HG02759 (cell line): ENCODE results near the gene CDK18.

Experiments
- ATAC-seq: cut with Tn5 transposase; IDR thresholded peaks from one replicate; pipeline ENCODE4 v1.9.1; 2021; ENCODE audit warnings: mild to moderate bottlenecking, moderate library complexity; ENCODE audit not compliant: unreplicated experiment

CDK18 gene

GRCh38 chr1:205535096-205535495 is 30.6 kb downstream of the CDK18 start:
- ATAC-seq = no peak

- no peak for ATAC-seq
Observed at GRCh38 chr1:205535866-205536758, 31.6 kb downstream of the CDK18 start.

GRCh38 chr1:205536759-205537361 is 32.4 kb downstream of the CDK18 start:
- ATAC-seq = peak; percentile 39

GRCh38 chr1:205537386-205538018 is 33.0 kb downstream of the CDK18 start:
- no peak for ATAC-seq

- ATAC-seq = no peak
Observed at GRCh38 chr1:205538235-205538840, 33.9 kb downstream of the CDK18 start.

GRCh38 chr1:205541161-205541886 is 36.9 kb downstream of the CDK18 start:
- ATAC-seq = no peak

DNA sequence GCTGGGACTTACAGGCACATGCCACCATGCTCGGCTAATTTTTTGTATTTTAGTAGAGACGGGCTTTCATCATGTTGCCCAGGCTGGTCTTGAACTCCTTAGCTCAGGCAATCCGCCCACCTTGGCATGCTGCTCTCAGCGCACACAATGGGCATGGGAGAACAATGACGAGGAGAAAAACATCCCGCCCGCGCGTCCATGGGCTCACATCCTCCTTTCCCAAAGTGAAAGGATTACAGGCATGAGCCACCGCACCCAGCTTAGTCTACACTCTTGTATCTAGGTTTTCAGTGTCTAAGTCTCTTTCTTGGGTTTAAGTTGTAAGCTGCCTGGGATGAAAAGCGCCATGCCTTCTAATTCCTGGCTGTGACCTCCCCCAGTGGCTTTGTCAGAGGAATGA is 37.9 kb downstream of the CDK18 start:
- no peak for ATAC-seq

DNA sequence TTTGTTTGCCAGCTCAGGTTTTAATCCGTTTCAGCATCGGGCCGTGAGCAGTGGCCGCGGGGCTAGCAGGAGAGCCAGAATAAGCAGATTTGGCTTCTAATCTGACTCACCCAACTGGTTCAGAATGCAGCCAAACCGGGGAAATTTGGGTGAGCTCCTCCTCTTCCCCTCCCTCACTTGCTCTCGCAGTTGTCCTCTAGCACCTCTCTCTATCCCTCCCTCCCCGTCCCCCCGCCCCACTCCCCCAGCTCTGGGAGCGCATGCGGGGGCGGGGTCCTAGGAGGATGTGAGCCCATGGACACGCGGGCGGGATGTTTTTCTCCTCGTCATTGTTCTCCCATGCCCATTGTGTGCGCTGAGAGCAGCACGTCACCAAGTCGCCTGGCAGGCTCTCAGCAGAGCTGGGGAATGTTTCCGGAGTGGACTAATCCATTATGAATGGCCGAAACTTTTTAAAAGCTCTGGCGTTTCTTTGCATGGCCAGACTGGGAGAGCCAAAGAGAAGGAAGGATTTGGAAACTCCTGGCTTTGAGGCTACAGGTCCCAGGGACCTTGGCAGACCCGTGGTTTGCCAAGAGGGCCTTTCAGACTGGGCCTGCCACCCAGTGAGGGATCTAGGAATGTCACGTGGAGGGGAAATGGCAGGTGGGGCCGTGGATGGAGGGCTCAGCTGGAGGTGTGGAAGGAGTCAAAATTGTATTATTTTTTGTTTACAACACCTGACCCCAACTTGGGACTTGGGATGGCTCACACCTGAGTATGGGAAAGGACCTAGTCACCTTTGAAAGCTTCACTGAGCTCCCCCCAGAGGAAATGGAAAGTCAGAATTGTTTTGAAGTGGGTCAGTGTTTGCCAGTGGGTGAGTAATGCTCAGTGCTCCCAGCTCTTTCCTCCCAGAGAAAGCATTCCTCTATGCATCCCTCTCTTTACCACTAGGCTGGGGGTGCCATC is 39.2 kb downstream of the CDK18 start:
- ATAC-seq = no peak

- ATAC-seq = no peak
Observed at GRCh38 chr1:205545001-205545919, 40.8 kb downstream of the CDK18 start.

- no peak for ATAC-seq
Observed at GRCh38 chr1:205545991-205546390, 41.5 kb downstream of the CDK18 start.

DNA sequence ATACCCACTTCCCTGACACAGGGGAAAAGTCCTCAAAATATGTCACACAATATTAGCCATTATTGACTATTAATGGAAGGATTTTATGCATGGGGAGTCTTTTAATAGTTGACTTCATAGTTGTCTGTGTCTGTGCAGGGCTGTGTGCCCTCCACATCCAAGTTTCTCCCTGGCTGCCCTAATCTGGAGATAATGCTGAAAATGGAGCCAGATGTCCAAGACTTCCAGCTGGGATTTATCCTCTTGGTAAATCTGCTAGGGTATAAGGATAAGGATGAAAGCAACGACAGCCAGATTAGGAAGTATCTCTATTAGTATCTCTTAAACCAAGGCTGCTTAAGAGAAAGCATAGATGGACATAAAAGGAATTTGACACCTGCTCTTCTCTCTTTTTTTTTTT is 42.1 kb downstream of the CDK18 start:
- ATAC-seq = no peak

- no peak for ATAC-seq
Observed at GRCh38 chr1:205547936-205548827, 43.7 kb downstream of the CDK18 start.

DNA sequence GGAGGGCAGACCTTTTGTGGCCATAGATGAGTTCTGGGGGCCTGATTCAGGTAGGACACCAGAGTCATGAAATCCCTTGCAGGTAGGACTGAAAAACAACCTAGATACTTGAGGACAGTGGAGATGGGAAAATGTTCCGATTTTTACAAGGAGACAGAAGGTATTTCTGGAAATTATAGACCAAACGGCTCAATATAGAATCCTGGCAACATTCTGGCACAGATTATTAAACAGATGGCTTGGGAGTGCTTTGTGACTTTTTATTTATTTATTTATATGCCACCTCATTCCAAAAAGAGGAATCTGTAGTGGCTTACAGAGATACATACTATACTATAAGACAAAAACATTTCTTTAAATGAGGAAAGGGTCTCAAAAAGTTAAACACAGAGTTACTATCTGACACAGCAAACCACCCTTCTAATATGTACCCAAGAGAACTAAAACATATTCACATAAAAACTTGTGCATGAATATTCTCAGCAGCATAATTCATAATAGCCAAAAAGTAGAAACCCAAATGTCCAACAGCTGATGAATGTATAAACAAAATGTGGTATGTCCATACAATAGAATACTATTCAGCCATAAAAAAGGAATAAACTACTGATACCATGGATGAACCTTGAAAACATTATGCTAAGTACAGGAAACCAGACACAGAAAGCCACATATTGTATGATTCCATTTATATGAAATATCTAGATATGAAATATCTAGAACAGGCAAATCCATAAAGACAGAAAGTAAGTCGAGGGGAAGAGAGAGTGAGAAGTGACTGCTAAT is 49.8 kb downstream of the CDK18 start:
- no peak for ATAC-seq

DNA sequence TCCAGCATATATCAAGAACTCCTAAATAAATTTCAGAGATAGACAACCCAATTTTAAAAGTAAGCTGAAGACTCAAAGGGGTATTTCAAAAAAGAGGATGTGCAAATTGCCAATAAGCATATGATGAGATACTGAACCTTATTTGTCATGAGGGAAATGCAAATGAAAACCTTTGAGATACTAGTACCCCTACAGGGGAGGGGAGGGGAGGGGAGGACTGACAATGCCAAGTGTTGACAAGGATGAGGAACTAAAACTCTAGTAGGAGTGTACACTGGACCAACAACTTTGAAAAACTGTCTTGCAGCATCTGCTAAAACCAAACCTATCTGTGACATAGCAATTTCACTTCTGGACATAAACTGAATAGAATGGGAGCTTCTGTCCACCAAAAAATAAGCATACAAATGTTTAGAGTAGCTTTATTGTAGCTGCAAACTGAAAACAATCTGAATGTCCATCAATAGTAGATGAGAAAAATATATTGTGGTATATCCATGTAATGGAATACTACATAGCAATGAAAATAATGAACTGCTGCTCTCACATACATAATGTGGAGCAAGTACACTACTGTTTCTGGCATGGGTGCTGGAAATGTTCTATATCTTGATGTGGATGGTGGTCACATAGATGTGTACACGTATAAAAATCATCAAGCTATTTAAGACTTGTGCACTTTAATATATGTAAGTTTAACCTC is 57.2 kb downstream of the CDK18 start:
- no peak for ATAC-seq

DNA sequence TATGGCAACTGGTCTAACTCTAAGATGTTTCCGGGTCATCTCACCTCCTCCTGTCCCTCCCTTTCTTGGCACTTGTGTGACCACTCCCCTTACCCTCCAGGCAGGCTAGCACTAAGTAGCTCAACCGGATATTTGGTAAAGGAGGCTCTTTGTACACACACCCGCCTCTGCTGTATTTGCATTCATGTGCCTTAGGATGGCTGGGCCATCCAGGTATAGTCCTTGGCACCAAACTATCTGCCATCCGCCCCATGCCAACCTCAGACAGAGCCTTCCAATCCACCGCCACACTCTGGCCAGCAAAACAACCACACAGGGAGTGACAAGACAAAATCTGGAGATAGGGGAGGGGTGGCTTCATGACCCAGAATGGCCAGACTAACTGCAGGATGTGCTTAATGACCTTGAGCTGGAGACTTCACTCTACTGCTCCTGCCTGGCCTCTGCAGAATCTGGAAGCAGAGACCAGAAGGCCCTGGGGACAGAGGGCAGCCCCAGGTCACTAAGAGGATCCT is 59.5 kb downstream of the CDK18 start:
- no peak for ATAC-seq

- no peak for ATAC-seq
Observed at GRCh38 chr1:205565799-205566198, 61.3 kb downstream of the CDK18 start.
